GM18907 (cell line): ENCODE results near the gene NEAT1.
"Not testable (repeated sequence)": the region's sequence is repeated elsewhere in the genome, so short reads cannot be mapped to it uniquely, and the experiment has no call there.

ENCODE experiments used
- ATAC-seq: cut with Tn5 transposase; IDR thresholded peaks from one replicate; pipeline ENCODE4 v1.9.1; 2021; ENCODE audit warnings: mild to moderate bottlenecking, moderate library complexity; ENCODE audit not compliant: unreplicated experiment

NEAT1 gene

DNA sequence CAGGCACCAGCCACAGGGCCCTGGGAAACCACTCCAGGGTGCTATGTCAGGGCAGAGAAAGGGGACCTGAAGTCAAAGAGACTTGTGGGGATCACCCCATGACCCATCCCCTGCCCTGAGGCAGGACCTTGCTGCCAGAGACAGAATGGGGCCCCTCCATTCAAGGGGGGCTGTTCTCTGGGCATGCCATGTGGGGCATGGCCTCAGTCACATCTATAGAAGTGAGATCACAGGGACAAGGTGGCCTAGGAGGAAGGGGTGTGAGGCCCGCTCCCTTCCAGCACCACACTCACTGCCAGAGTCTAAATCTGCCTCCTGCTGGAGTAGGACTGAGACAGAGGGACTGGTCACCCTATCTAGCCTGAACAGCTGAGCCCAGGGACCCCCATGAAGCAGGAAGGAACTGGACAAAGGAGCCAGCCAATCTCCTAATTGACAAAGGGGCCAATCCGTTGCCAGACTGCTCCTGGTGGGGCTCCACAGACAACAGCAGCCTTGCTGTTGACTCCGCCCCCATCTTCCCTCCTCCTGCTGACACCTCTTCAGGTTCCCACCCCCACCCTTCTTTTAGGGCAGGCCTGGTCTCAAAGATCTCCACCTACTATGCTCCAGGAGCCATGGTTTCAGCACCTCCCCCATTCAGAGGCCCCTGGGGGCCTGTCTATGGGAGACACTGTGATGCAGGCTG, 26.0 kb downstream of the NEAT1 start:
- no peak for ATAC-seq

DNA sequence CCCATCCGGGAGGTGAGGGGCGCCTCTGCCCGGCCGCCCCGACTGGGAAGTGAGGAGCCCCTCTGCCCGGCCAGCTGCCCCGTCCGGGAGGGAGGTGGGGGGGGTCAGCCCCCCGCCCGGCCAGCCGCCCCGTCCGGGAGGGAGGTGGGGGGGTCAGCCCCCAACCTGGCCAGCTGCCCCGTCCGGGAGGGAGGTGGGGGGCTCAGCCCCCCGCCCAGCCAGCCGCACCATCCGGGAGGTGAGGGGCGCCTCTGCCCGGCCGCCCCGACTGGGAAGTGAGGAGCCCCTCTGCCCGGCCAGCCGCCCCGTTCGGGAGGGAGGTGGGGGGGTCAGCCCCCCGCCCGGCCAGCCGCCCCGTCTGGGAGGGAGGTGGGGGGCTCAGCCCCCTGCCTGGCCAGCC, 28.7 kb downstream of the NEAT1 start:
- ATAC-seq, result not testable (repeated sequence)

DNA sequence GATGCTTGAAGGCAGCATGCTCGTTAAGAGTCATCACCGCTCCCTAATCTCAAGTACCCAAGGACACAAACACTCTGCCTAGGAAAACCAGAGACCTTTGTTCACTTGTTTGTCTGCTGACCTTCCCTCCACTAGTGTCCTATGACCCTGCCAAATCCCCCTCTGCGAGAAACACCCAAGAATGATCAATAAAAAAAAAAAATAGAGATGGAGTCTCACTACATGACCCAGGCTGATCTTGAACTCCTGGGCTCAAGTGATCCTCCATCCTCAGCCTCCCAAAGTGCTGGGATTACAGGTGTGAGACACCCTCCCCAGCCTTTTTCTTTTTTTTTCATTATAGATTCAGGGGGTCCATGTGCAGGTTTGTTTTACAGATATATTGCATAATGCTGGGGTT, 29.7 kb downstream of the NEAT1 start:
- not testable (repeated sequence) for ATAC-seq

DNA sequence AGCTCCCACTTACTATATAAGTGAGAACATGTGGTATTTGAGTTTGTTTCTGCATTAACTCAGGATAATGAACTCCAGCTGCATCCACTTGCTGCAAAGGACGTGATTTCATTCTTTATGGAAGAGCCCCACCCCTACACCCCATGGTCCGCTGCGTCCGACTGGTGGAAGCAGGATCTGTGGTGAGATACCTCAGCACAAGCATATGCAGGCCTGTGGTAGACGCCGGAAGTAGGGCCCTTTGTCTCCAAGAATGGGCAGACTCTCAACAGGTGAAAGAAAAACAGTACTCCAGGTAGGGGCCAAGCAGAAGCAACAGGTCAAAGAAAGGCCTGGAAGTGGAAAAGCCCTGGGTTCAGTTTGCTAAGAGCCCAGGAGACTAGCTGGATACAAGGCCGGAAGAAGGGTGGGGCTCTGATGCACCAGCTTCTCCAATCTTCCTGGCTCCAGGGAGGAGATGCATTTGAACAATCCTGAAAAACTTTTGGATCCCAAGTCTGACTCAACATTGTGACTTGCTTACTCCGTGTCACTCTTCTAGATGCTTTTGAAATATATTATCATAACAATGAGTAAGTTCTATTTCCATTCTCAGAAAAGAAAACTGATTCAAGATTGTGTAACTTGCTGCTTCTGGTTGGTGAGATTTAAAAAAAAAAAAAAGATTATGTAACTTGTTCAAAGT, 30.4 kb downstream of the NEAT1 start:
- no peak for ATAC-seq

DNA sequence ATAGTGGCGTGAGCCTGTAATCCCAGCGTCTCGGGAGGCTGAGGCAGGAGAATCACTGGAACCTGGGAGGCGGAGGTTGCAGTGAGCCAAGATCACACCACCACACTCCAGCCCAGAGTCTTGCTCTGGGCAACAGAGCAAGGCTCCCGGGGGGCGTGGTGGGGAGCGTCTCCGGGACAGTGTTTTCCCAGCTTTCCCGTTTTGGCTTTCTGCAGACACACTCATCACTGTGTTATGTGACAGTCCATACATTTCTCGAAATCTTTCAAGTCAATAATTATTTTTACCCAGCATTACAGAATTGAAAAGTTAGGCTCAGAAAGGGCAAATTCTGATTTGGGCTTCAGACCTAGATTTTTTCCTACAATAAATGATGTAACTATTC, 31.7 kb downstream of the NEAT1 start:
- no peak for ATAC-seq

DNA sequence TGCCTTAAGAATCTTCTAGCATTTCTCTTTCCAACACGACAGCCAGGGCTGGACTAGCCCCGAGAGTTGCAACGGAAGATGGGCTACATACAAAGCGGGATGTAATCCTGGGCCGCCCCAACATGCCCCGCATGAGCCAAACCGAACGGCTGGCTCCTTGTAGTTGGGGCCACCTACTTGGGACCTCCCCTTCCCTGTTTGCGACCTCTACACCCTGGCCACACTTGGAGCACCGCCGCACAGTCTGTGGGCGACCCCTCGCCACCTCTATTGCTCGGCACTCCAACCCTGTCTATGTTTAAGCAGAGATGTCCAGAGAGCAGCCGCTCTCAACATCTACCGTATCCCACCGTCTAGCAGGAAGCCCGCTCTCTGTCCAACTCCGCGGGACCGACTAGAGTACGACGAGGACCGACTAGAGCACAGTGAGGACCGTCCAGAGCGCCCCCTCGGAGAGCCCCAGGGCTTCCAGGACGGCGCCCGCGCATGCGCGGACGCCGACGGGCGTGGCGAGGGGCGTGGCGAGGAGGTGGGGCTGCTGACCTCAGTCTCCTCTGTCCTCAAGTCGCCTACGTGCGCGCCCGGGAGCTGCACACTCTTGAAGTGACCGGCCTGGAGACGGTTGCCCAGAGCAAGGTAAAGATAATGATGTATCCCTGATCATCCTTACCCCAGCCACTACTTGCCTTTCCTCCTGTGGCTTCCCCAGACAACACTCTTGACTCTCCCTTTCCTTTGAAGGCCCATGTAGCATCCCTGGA, 32.3 kb downstream of the NEAT1 start:
- peak; percentile 87 for ATAC-seq

DNA sequence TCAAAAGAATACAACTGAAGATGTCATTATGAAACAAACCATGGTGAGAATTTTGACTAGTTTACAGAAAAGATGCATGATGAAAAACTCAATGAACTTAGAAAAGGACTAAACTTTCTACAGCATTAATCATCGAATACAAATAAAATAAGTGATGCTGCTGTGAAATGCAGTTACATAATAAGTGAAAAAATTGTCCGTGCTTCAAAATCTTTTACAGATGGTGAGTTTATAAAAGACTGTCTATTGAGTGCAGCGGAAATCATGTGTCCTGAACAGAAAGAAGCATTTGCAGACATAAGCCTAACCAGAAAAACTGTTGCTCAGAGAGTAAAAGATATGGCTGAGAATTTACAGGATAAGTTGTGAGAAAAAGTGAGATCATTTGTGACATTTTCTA, 33.8 kb downstream of the NEAT1 start:
- ATAC-seq, result no peak

DNA sequence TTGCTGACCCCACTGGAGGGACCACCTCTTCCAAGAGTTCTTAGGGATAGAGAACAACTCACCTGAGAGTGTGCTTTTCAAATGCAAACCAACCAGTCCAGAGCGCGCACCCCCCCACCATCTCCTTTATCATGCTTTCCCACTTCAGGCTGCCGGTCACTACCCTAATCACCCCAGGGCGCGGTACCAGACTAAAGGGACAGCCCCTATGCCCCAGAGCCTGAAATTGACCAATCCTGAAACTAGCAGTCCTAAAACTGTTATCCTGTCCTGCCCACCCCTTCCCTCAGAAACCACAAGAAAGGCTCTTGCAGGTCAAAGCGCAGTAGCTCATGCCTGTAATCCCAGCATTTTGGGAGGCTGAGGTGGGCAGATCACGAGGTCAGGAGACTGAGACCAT, 37.0 kb downstream of the NEAT1 start:
- no peak for ATAC-seq

DNA sequence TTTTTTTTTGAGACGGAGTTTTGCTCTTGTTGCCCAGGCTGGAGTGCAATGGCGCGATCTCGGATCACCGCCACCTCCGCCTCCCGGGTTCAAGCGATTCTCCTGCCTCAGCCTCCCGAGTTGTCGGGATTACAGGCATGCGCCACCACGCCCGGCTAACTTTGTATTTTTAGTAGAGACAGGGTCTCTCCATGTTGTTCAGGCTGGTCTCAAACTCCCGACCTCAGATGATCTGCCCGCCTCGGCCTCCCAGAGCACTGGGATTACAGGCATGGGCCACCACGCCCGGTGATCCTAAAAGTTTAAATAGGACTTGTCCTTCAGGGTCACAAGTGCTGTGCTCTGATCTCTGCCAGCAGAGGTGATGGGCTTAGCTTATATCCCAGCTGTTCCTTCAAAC, 42.9 kb downstream of the NEAT1 start:
- not testable (repeated sequence) for ATAC-seq

DNA sequence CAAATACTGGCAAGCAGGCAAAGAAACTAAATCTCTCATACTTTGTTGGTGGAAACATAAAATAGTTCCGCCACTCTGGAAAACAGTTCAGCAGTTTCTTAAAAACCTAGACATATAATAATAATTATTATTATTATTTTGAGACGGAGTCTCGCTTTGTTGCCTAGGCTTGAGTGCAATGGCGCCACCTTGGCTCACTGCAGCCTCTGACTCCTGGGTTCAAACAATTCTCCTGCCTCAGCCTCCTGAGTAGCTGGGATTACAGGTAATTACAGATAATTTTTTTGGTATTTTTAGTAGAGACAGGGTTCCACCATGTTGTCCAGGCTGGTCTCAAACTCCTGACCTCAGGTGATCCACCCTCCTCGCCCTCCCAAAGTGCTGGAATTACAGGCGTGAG, 44.7 kb downstream of the NEAT1 start:
- ATAC-seq, result not testable (repeated sequence)

DNA sequence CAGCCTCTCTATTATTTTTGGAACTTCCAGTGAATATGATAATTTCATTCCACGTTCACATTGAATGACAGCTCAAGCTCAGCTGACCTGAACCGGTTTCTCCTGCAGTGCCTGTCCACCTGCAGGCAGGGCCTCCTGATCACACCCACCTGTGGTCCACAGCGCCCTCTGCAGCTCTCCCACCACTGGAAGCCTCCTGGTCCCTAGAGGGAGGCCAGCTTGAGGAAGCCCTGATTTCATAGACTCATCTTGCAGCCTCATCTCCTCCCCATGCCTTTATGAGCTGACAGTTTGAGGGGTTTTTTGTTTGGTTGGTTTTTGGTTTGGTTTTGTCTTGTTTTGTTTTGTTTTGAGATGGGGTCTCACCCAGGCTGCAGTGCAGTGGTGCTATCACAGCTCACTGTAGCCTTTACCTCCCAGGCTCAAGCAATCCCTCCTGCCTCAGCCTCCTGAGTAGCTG, 46.3 kb downstream of the NEAT1 start:
- no peak for ATAC-seq

DNA sequence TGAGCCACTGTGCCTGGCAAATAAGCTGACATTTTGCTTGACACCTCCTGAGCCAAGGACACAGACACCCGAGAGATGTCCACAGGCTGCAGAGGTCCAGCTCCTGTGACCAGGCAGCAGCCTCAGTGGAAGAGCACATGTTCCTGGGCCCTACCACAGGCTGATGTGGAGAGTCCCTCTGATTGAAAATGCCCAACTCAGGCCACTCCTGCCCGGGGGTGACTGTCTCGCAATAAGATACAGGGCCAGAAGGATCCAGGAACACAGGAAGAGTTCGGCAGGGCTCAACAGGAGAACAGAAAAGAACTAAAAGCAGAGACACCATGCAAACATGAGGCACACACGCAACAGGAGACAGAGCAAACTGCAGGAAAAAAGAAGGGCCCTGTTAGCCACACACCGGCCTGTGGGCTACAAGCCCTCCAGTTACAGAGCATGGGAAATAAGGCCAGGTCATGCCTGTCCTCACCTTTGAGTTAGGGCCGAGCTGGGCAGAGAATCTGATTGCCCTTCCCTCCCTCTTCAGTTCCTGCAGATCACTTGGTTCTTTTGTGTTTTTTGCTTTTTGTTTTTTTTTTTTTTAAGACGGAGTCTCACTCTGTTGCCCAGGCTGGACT, 47.9 kb downstream of the NEAT1 start:
- ATAC-seq, result no peak

DNA sequence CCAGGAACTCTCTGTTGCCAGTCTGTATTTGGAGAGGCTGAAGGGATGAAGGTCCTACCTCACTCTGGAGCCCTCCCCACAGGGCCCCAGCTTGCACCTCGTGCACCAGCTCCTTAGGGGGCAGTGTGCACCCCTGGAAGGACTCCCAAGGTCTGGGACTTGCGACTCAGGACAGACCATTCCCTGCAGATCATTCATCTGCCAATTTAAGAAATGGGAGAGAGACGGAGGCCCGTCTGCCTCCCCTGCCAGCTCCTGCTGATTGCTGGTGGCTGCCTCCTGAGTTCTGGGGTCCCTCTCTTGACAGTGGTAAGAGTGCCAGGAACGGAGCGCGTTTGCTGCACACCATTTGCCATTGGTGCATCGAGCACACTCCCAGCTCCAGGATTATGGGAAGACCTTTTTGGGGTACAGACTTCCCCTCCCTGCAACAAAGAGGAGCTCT, 48.9 kb downstream of the NEAT1 start:
- ATAC-seq, result peak; percentile 14

DNA sequence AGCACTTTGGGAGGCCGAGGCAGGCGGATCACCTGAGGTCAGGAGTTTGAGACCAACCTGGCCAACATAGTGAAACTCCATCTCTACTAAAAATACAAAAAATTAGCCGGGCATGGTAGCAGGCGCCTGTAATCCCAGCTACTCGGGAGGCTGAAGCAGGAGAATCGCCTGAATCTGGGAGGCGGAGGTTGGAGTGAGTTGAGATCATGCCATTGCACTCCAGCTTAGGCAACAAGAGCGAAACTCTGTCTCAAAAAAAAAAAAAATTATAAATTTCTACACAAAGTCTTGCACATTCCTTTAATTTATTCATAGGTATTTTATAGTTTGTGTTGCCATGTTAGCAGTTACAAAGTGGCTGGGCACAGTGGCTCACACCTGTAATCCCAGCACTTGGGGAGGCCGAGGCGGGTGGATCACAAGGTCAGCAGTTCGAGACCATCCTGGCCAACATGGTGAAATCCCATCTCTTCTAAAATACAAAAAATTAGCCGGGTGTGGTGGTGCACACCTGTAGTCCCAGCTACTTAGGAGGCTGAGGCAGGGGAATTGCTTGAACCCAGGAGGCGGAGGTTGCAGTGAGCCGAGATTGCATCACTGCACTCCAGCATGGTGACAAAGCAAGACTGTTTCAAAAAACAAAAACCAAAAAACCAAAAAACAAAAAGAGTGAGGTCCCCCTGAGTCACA, 50.1 kb downstream of the NEAT1 start:
- not testable (repeated sequence) for ATAC-seq

DNA sequence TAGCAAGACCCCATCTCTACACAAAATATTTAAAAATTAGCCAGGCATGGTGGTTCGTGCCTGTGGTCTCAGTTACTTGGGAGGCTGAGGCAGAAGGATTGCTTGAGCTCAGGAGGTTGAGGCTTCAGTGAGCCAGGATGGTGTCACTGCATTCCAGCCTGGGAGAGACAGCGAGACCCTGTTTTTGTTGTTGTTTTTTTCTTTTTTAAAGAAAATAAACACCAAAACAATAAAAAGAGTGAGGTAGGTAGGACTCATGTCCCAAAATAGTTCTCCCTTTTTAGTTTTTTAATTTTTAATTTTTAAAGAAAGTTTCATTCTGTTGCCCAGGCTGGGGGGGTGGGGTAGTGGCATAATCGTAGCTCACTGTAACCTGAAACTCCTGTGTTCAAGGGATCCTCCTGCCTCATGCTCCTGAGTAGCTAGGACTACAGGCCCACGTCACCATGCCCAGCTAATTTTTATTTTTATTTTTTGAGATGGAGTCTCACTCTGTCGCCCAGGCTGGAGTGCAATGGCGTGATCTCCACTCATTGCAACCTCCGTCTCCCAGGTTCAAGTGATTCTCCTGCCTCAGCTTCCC, 50.8 kb downstream of the NEAT1 start:
- ATAC-seq, result no peak

DNA sequence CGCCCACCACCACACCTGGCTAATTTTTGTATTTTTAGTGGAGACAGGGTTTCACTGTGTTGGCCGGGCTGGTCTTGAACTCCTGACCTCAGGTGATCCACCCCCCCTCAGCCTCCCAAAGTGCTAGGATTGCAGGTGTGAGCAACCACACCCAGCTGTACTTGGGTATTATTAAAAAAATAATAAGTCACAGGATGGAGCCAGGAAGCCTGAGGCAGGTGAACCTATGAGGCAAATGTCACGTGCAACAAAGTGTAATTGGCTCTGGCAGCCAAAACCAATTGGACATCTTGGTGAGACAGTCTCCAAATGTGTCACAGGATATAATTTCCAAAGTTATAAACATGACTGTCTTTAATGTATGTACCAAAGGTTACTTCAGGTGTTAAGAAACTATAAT, 52.3 kb downstream of the NEAT1 start:
- ATAC-seq, result no peak

DNA sequence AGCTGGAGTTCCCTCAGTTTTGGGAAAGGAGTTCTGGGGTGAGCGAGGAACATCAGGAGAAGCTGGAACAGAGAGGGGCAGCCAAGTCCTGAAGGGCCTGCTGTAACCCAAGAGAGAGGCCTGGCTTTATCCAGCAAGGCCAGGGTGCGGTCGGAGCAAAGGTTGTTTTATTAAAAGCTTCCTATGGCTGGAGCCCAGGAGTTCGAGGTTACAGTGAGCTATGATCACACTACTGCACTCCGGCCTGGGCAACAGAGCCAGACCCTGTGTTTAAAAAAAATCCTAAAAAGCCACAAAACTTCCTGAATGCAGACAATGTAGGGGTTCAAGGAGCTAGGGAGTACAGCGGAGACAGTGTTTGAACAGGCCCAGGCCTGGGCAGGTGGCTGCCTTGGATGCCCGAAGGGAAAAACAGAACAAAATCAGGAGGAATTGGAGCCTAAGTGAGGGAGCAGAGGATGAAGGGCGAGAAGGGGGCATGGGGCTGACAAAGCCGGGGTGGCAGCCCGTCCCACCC, 54.1 kb downstream of the NEAT1 start:
- ATAC-seq, result no peak

DNA sequence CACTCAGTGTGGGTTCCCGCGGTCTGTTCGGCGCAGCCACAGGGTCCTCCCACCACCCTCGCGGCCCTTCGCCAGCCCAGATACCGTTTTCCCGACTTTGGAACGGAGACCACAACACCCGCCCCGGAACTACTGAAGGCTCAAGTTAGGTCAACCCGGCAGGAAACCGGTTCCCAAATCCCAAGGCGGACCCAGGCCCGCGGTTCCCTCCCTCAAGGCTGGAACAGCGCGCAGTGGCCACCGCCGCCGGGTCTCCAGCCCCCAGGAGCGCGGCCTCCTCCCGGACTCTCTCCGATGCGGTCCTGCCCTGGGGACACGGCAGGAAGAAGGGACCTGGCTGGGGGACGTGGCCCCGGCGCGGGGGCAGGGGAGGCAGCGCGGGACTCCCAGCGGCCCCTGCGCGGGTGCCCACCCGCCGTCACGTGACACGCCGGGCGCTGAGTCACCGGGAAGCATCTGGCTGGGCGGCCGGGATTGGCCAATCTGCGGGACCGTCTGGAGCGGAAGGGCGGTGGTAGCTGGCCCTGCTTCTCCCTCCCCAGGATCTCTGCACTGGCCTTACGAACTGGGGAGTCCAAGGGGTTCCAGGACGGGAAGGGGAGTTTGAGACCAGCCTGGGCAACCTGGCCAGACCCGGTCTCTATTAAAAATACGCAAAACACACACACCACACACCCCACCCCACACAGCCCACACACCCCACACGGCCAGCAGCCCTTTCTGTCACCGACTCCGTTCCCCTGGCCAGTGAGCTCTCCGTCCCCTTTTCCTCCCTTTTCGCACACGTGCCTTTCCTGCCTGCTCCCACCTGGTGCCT, 54.8 kb downstream of the NEAT1 start:
- peak; percentile 74 for ATAC-seq
